Mesothelial cell of epicardium (in vitro differentiated cells): ENCODE measurements around the gene CHTF8. TPM values are rescaled to one million over a fixed set of nuclear protein-coding genes. Genes with fewer than 3 reads are reported as not detected.
A peak's percentile ranks its signal among the peaks of the same experiment; 100 is the strongest.
"Not testable (repeated sequence)": the region's sequence is repeated elsewhere in the genome, so short reads cannot be mapped to it uniquely, and the experiment has no call there.

ENCODE experiments used
- DNase-seq, 2 experiments: peaks; one replicate each; pipeline ENCODE4 v3.0.0; 2021; ENCODE audit warnings: low spot score in 2 of 2; ENCODE audit not compliant: unreplicated experiment in 2 of 2
- H3K27ac Mint-ChIP-seq: 2 replicates; pipeline ENCODE4 v1.8.0; 2021; ENCODE audit warnings: mixed read lengths
- H3K27me3 Mint-ChIP-seq: 2 replicates; pipeline ENCODE4 v1.8.0; 2021; ENCODE audit warnings: low read depth, mixed read lengths
- H3K36me3 Mint-ChIP-seq: 2 replicates; pipeline ENCODE4 v1.8.0; 2021; ENCODE audit warnings: mixed read lengths
- H3K4me1 Mint-ChIP-seq: 2 replicates; pipeline ENCODE4 v1.8.0; 2021; ENCODE audit warnings: mixed read lengths
- H3K4me3 Mint-ChIP-seq: 2 replicates; pipeline ENCODE4 v1.8.0; 2021; ENCODE audit warnings: mild to moderate bottlenecking, moderate library complexity, mixed read lengths
- H3K9me3 Mint-ChIP-seq: 2 replicates; pipeline ENCODE4 v1.8.0; 2021; ENCODE audit warnings: mixed read lengths
- total RNA-seq: library from RNA; stranded (reverse); gene quantifications from 3 replicates; pipeline ENCODE4 v1.2.1, GENCODE V29; 2021
- TF ChIP-seq, protein P1 (sequence below): fragments of 200-600 bp; sonication (generic); IDR thresholded peaks from one replicate; pipeline ENCODE4 v1.5.0; 2021; ENCODE audit warnings: antibody characterized with exemption; ENCODE audit not compliant: unreplicated experiment

Gene CHTF8
- total RNA-seq, 1 donor from 2014 or later = 91.9 TPM

- no peak for DNase-seq
- H3K9me3 Mint-ChIP-seq = no peaks in the 10 kb centered on the region
- H3K27ac Mint-ChIP-seq = no peak overlapping the region
- H3K36me3 Mint-ChIP-seq = peaks cover 47% of the 10 kb centered on the region
- no peaks in the 10 kb centered on the region for H3K27me3 Mint-ChIP-seq
- no peak overlapping the region for H3K4me3 Mint-ChIP-seq
- H3K4me1 Mint-ChIP-seq = no peaks in the 10 kb centered on the region
- TF ChIP-seq, protein P1, sequence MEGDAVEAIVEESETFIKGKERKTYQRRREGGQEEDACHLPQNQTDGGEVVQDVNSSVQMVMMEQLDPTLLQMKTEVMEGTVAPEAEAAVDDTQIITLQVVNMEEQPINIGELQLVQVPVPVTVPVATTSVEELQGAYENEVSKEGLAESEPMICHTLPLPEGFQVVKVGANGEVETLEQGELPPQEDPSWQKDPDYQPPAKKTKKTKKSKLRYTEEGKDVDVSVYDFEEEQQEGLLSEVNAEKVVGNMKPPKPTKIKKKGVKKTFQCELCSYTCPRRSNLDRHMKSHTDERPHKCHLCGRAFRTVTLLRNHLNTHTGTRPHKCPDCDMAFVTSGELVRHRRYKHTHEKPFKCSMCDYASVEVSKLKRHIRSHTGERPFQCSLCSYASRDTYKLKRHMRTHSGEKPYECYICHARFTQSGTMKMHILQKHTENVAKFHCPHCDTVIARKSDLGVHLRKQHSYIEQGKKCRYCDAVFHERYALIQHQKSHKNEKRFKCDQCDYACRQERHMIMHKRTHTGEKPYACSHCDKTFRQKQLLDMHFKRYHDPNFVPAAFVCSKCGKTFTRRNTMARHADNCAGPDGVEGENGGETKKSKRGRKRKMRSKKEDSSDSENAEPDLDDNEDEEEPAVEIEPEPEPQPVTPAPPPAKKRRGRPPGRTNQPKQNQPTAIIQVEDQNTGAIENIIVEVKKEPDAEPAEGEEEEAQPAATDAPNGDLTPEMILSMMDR = no peak
Observed at GRCh38 chr16:69160192-69160591, 27.8 kb upstream of the CHTF8 start.

DNA sequence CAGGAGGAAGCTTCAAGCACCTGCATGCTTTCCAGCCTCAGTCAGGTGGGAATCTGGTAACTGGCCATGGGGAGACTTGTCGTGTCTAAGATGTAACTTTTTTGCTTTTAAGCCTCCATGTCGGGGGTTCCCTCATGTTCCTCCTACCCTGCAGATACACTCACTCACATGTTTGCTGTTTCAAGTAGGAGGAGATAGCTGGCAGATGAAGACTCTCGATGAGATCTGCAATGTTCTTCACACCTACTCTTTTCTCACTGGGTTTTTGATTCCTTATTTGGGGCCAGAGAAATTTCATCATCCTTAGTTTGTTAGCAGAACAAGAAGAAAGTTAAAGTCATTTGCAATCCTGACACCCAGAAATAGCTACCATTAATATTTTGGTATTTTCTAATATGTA, 24.8 kb upstream of the CHTF8 start:
- Mint-ChIP-seq H3K4me1 (no peaks in the 10 kb centered on the region), H3K27me3 (no peaks in the 10 kb centered on the region), H3K9me3 (no peaks in the 10 kb centered on the region), H3K36me3 (peaks cover 48% of the 10 kb centered on the region), H3K4me3 (no peak overlapping the region), H3K27ac (no peak overlapping the region)
- TF ChIP-seq, protein P1 = no peak
- DNase-seq = no peak

DNA sequence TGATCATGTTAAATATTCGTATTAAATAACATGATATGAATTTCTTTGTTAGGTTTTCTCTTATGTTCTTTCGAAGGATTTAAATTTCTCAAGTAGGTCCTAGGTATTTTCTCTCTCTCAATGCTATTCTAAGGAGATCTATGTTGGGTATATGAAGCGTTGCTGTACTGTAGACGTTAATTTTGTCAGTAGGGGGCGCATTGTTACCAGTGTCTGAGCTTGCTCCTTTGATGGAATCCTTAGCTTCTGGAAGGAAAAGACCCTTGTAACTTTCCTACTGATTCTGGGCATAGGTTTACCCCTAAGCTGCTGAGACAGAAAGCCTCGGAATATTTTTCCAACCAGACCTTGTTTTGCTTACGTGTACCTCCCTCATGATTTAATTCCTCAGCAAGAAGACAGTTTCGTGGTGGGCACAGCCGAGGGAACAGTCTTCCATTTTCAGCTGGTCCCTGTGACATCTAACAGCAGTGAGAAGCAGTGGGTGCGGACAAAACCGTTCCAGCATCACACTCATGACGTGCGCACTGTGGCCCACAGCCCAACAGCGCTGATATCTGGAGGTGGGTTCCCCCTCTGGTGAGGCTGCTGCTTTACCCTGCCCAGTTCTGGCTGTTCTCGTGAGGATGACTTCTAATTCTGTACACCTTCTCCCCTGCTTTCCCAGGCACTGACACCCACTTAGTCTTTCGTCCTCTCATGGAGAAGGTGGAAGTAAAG, 17.9 kb upstream of the CHTF8 start:
- H3K4me3 Mint-ChIP-seq = no peak overlapping the region
- no peaks in the 10 kb centered on the region for H3K9me3 Mint-ChIP-seq
- no peaks in the 10 kb centered on the region for H3K4me1 Mint-ChIP-seq
- DNase-seq = peak in 1 of 2 experiments; percentile 58
- no peaks in the 10 kb centered on the region for H3K27me3 Mint-ChIP-seq
- no peak overlapping the region for H3K27ac Mint-ChIP-seq
- H3K36me3 Mint-ChIP-seq = peaks cover 31% of the 10 kb centered on the region
- TF ChIP-seq, protein P1 = peak; percentile 55

GRCh38 chr16:69149621-69150020, 17.2 kb upstream of the CHTF8 start:
- H3K27me3 Mint-ChIP-seq, H3K9me3 Mint-ChIP-seq, H3K27ac Mint-ChIP-seq, H3K4me3 Mint-ChIP-seq, DNase-seq, H3K4me1 Mint-ChIP-seq: not testable (repeated sequence)
- peaks cover 29% of the 10 kb centered on the region for H3K36me3 Mint-ChIP-seq

DNA sequence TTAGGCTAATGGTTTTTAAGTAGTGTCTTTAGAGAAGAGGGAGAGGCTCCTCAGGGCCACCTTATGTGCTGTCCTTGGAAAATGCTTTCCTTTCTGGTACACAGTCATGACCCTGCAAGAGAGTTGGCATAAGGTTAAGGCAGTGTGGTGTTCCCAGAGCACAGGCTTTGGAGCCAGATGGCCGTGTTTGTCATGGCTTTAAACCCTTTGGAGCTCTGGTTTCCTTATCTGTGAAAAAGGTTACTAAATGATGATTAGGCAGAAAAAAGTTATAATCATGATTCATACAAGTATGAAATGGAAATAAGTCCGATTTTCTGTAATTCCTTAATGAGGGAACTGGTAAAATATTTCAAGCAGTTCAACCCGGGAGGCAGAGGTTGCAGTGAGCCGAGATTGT, 13.3 kb upstream of the CHTF8 start:
- no peak overlapping the region for H3K27ac Mint-ChIP-seq
- H3K4me1 Mint-ChIP-seq = no peaks in the 10 kb centered on the region
- no peak overlapping the region for H3K4me3 Mint-ChIP-seq
- H3K9me3 Mint-ChIP-seq = no peaks in the 10 kb centered on the region
- DNase-seq = no peak
- peaks cover 39% of the 10 kb centered on the region for H3K36me3 Mint-ChIP-seq
- no peaks in the 10 kb centered on the region for H3K27me3 Mint-ChIP-seq
- TF ChIP-seq, protein P1 = no peak

DNA sequence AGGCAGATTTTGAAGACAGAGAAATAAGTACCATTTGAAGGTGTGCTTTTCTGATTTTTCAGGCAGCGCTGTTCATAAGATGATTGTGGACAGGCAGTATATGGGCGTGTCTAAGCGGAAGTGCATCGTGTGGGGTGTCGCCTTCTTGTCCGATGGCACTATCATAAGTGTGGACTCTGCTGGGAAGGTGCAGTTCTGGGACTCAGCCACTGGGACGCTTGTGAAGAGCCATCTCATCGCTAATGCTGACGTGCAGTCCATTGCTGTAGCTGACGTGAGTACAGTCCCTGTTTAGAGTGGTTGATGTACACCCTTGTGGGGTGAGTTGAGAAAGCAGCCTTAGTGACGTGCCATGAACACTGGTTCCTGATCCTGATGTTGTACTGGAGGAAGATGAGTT, 10.7 kb upstream of the CHTF8 start:
- Mint-ChIP-seq H3K4me3 (no peak overlapping the region), H3K27ac (no peak overlapping the region), H3K27me3 (no peaks in the 10 kb centered on the region), H3K9me3 (no peaks in the 10 kb centered on the region), H3K4me1 (no peaks in the 10 kb centered on the region), H3K36me3 (peaks cover 39% of the 10 kb centered on the region)
- TF ChIP-seq, protein P1 = no peak
- no peak for DNase-seq
